RWPE1 (cell line): ENCODE results near the gene SSBP2.

Experiments used
- CTCF ChIA-PET: fragments of 350-600 bp; sonication (Branson Sonifier 250); formaldehyde crosslinking; extraction: SDS; loops from one replicate; lab custom pipeline; 2021; lab: Yijun Ruan, JAX
- POLR2A ChIA-PET: fragments of 400-600 bp; formaldehyde crosslinking; extraction: SDS; loops from one replicate; lab custom pipeline; 2020; ENCODE audit warnings: antibody characterized with exemption; ENCODE audit not compliant: low non-redundant PET; lab: Yijun Ruan, JAX
- DNase-seq: peaks from one replicate; pipeline ENCODE4 v3.0.0; 2012; ENCODE audit warnings: low spot score
- H3K27ac ChIP-seq: fragments of 450-650 bp; 2 replicates; pipeline ENCODE4 v1.5.1; 2017
- CTCF ChIP-seq: fragments of 450-650 bp; conservative IDR thresholded peaks from 2 replicates; pipeline ENCODE4 v1.5.1; 2017; ENCODE audit warnings: low read depth, mild to moderate bottlenecking

SSBP2 gene

GRCh38 chr5:81579262-81579924, 171.5 kb downstream of the SSBP2 start:
- ChIA-PET CTCF (interaction anchor here (0.6 to 0.9 kb wide), 2 partner anchors 11 to 181 kb away, joined by 3 read pairs; no protein-coding TSS in a partner anchor), POLR2A (no interaction called here)
- no peak for DNase-seq
- no peak overlapping the region for H3K27ac ChIP-seq
- no peak for TF ChIP-seq CTCF

DNA sequence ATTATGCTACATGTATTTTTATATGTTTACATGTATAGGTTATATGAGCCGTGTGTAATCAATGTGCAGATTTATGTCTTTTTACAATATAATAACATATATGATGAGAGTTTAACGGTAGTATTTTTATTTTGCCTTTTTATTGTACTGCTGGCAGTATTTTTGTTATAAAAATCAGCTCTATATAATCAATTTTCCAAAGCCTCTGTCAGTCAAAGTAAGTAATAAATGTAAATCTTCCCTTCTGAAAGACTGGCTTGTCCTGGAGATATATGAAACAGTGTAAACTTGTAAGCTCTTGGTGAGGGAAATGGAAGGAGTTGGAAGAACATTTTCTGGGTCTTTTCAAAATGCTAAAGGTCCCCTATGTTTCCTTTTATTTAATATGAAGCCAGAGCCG, 173.8 kb downstream of the SSBP2 start:
- ChIA-PET CTCF (no interaction called here), POLR2A (no interaction called here)

DNA sequence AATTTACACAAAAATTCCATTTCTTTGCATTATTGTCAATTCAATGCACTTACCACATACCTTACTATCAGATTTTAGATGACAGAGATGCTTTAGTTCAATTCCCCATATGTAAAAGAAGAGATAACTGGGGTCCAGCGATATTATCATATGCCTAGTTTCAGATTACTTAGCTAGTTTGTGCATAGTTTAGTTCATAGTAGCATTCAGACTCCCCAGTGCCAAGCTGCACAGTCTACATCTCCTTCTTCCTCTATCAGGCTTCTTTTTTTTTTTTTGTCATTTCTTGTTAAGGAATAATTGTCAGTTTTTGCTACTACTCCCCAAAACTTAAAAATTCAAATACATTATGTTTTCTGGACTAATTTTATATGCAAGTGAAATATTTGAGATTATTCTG, 175.0 kb downstream of the SSBP2 start:
- H3K27ac ChIP-seq = no peak overlapping the region
- ChIA-PET POLR2A (no interaction called here), CTCF (no interaction called here)
- TF ChIP-seq CTCF = no peak
- DNase-seq = no peak

More for the DNA sequence above, 173.8 kb downstream of the SSBP2 start:
- no peak for DNase-seq
- TF ChIP-seq CTCF = no peak
- no peak overlapping the region for H3K27ac ChIP-seq

DNA sequence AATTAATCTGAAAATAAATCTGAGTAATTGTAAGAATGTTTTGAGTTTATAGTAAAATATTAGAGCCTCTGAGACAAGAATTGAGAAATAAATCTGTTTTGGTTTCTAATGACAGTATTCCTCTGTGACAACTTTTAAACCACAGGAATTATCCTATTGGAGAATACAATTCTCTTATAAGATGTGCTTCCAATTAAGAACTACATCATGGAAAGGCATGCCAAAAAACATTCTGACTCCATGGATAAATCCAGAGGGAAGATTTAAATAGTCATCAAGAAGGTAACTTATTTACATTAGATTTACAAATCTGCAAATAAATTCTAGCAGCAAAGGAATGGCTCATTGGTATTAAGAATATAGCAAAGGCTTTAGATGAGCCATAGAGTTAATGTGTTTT, 178.7 kb downstream of the SSBP2 start:
- ChIA-PET CTCF (no interaction called here), POLR2A (no interaction called here)
- DNase-seq = no peak
- no peak for TF ChIP-seq CTCF
- no peak overlapping the region for H3K27ac ChIP-seq

- TF ChIP-seq CTCF = no peak
- POLR2A ChIA-PET = no interaction called here
- CTCF ChIA-PET = no interaction called here
- DNase-seq = no peak
- no peak overlapping the region for H3K27ac ChIP-seq
Measured at GRCh38 chr5:81558188-81558587, 192.7 kb downstream of the SSBP2 start.

DNA sequence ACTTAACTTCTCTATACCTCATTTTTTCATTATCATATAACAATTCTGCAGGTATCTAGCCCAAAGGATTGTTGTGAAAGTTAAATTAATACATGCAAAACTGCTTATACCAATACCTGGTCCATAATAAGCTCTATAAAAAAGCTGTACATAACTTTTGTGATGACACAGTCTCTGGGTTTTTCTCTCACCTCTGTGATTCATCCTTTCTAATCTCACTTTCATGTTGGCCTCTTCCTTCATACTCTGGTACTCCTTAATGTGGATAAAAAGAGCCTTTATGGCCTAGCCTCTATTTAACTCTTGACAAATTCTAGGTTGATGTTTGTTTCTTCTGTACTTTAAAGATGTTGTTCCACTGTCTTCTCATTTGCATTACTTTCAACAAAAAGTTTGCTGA, 194.1 kb downstream of the SSBP2 start:
- ChIA-PET CTCF (no interaction called here), POLR2A (no interaction called here)
- no peak for TF ChIP-seq CTCF
- no peak overlapping the region for H3K27ac ChIP-seq
- DNase-seq = no peak
